Lung (tissue), 12 donors: ENCODE results near the gene THSD7A. TPM values are rescaled to one million over a fixed set of nuclear protein-coding genes. Genes with fewer than 3 reads are reported as not detected.

Experiments used
- ATAC-seq: fragments of 200-7000 bp; cut with Tn5 transposase; one replicate; pipeline ENCODE4 v1.9.1; 2020; ENCODE audit warnings: moderate number of reproducible peaks; ENCODE audit not compliant: insufficient read depth, low FRiP score
- DNase-seq, 3 donors: peaks; one replicate each; pipeline ENCODE4 v3.0.0-alpha.2; 2013 to 2017
- H3K27ac ChIP-seq, 2 donors: one replicate each; pipeline ENCODE4 v1.5.1; 2013; ENCODE audit warnings: mild to moderate bottlenecking in 2 of 2, moderate library complexity in 2 of 2, control low read depth in 1 of 2, inconsistent platforms in 1 of 2, low read depth in 1 of 2, low read length in 1 of 2
- H3K27me3 ChIP-seq, 3 donors: one replicate each; pipeline ENCODE4 v1.5.1; 2013; ENCODE audit warnings: low read length in 2 of 3; ENCODE audit not compliant: control insufficient read depth in 3 of 3, insufficient read depth in 3 of 3
- H3K36me3 ChIP-seq, 4 donors: one replicate each; pipeline ENCODE4 v1.5.1; 2013; ENCODE audit warnings: low read length in 4 of 4, mild to moderate bottlenecking in 1 of 4, moderate library complexity in 1 of 4; ENCODE audit not compliant: control insufficient read depth in 4 of 4, insufficient read depth in 4 of 4
- H3K4me1 ChIP-seq, 5 donors: one replicate each; pipeline ENCODE4 v1.5.1; 2013; ENCODE audit warnings: low read length in 5 of 5, mild to moderate bottlenecking in 2 of 5, moderate library complexity in 1 of 5; ENCODE audit not compliant: control insufficient read depth in 5 of 5, insufficient read depth in 5 of 5
- H3K4me3 ChIP-seq: one replicate; pipeline ENCODE4 v1.5.1; 2013; ENCODE audit warnings: mild to moderate bottlenecking, control low read depth, moderate library complexity
- H3K9ac ChIP-seq, 2 donors: one replicate each; pipeline ENCODE4 v1.5.1; 2013; ENCODE audit warnings: low read length in 2 of 2, control low read depth in 1 of 2; ENCODE audit not compliant: insufficient read depth in 1 of 2
- H3K9me3 ChIP-seq, 4 donors: one replicate each; pipeline ENCODE4 v1.5.1; 2013; ENCODE audit warnings: low read length in 3 of 4, mild to moderate bottlenecking in 1 of 4, moderate library complexity in 1 of 4; ENCODE audit not compliant: control insufficient read depth in 4 of 4, insufficient read depth in 3 of 4
- CTCF ChIP-seq: IDR thresholded peaks from 2 replicates; pipeline ENCODE4 v1.5.1; 2012; ENCODE audit warnings: mild to moderate bottlenecking; ENCODE audit errors: control extremely low read depth, extremely low read depth
- WGBS, 2 donors: extraction: QIAGEN DNeasy Blood & Tissue Kit; methylation state at CpG; one replicate each; pipeline ENCODE4 v1.1.7; 2013; 5-methylcytosine and 5-hydroxymethylcytosine counted together
- polyA plus RNA-seq, 2 donors: library from polyadenylated mRNA; stranded (reverse); fragments of 200-250 nt; gene quantifications; one replicate each; pipeline ENCODE4 v1.2.1, GENCODE V29; 2013
- total RNA-seq, 2 donors: library from RNA; depleted of rRNA in 1 of 2; stranded (reverse); fragments of >200 nt in 1 of 2; gene quantifications; one replicate each; pipeline ENCODE4 v1.2.1, GENCODE V29; 2014 to 2021
- donor health status: control.
- donor health status: control.
- donor health status: Bipolar disorder and iron deficiency.
- donor health status: healthy.
- donor health status: DM: yes; HTN: yes; CAD: no.

Gene THSD7A
- total and polyA plus RNA-seq, 4 donors = 0.53 to 12.1 (median 4.5) TPM

DNA sequence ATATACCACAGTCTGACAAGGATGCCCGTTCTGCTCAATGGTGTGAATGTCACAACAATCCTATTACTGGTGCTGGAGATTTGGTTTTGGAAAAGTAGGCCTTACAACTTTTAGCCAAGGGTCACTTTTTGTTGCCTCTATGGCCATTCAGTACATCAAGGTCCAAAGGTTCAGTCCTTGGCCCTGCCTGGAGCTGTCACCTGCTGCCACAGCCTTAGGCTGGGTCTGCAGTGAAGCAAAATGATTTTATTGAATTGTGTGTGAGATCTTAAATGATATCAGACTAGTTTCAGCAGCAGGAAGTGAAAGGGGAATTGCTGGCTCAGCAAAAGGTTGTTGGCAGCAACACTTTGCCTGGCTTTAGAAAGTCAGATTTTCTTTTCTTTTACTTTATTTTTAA, 427.6 kb downstream of the THSD7A start:
- H3K36me3 ChIP-seq = peaks cover 1 to 33% (median 7%) of the 10 kb centered on the region in 4 donors
- no peak for ATAC-seq
- no peak overlapping the region for H3K27ac ChIP-seq
- no peaks in the 10 kb centered on the region for H3K4me1 ChIP-seq
- H3K4me3 ChIP-seq = no peak overlapping the region
- 76 to 77% methylated on average over 1 of the region's 1 CpG for WGBS, 2 donors
- H3K9me3 ChIP-seq = no peaks in the 10 kb centered on the region
- DNase-seq = peak in 1 of 3 donors; percentile 35
- TF ChIP-seq CTCF = no peak
- no peaks in the 10 kb centered on the region for H3K27me3 ChIP-seq
- H3K9ac ChIP-seq = no peak overlapping the region

DNA sequence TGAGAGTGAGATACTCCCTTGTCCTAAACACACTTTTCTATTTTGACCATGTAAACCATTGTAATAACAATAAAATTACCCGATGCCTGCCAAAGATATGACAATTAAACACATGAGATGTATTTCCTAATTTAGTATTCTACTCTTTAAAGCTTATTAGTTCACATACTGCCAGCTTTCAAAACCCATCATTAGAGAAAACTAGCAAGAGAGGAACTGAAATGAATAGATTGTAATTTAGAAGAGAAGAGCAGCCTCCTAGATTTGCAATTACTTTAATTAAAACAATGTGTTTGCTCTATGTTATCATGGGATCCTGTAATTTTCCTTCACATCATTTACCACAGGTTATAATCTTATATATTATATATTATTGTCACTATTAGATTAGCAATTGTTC, 428.2 kb downstream of the THSD7A start:
- ATAC-seq = no peak
- Histone ChIP-seq H3K9ac (no peak overlapping the region), H3K9me3 (no peaks in the 10 kb centered on the region), H3K4me1 (no peaks in the 10 kb centered on the region), H3K27me3 (no peaks in the 10 kb centered on the region), H3K36me3 (peaks cover 1 to 33% (median 7%) of the 10 kb centered on the region in 4 donors), H3K27ac (no peak overlapping the region), H3K4me3 (no peak overlapping the region)
- WGBS, 2 donors = 70 to 92% methylated on average over 1 of the region's 1 CpG
- no peak for DNase-seq
- no peak for TF ChIP-seq CTCF

DNA sequence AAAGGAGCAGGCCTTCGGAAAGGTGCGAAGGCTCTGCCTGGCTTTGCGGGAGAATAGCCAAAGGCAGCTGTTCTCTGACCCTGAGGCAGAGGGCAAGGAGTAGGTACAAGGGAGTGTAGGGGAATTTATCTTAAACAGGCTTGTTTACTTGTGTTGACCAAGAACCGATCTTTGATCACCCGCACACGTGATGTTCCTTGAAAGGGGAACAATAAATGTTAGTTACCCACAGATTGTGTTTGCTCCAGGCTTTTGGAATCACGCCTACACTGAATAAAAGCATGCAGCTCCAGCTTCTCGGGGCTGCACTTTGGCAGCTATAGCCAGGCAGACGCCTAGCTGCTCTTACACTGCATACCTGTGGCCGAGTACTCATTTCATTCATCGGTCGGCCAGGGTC, 437.6 kb downstream of the THSD7A start:
- WGBS, 2 donors = 95% methylated on average over 12 of the region's 12 CpGs
- Histone ChIP-seq H3K4me3 (no peak overlapping the region), H3K27me3 (no peaks in the 10 kb centered on the region), H3K9me3 (peaks cover 0 to 2% (median 0%) of the 10 kb centered on the region in 4 donors), H3K36me3 (peaks cover 0 to 29% (median 10%) of the 10 kb centered on the region in 4 donors), H3K4me1 (no peaks in the 10 kb centered on the region), H3K9ac (no peak overlapping the region), H3K27ac (no peak overlapping the region)
- no peak for ATAC-seq
- no peak for TF ChIP-seq CTCF
- DNase-seq = no peak

DNA sequence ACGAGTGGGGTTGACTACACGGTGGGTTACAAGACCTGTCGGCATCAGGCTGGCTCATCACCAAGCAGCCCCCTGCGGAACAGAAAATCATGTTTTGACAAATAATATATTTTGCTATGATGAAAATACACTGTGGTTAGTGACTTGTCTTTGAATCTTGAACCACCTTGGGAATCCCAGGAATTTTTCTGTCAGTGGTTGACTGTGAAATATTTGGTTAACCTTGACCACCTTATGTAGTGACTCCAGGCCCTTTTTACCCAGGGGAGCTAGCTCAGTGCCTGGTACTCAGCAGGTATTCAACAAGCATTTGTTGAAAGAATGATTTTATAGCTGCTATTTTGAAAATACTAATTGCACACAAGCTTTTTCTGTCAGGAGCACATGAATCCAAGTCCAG, 452.4 kb downstream of the THSD7A start:
- Histone ChIP-seq H3K27me3 (no peaks in the 10 kb centered on the region), H3K4me1 (no peaks in the 10 kb centered on the region), H3K9ac (no peak overlapping the region), H3K36me3 (peaks cover 0 to 8% (median 1%) of the 10 kb centered on the region in 4 donors), H3K4me3 (no peak overlapping the region), H3K27ac (no peak overlapping the region), H3K9me3 (no peaks in the 10 kb centered on the region)
- DNase-seq = no peak
- 93 to 95% methylated on average over 4 of the region's 4 CpGs for WGBS, 2 donors
- no peak for TF ChIP-seq CTCF
- no peak for ATAC-seq
